ENCODE measurements around the gene HOXC10.

Gene HOXC10

DNA sequence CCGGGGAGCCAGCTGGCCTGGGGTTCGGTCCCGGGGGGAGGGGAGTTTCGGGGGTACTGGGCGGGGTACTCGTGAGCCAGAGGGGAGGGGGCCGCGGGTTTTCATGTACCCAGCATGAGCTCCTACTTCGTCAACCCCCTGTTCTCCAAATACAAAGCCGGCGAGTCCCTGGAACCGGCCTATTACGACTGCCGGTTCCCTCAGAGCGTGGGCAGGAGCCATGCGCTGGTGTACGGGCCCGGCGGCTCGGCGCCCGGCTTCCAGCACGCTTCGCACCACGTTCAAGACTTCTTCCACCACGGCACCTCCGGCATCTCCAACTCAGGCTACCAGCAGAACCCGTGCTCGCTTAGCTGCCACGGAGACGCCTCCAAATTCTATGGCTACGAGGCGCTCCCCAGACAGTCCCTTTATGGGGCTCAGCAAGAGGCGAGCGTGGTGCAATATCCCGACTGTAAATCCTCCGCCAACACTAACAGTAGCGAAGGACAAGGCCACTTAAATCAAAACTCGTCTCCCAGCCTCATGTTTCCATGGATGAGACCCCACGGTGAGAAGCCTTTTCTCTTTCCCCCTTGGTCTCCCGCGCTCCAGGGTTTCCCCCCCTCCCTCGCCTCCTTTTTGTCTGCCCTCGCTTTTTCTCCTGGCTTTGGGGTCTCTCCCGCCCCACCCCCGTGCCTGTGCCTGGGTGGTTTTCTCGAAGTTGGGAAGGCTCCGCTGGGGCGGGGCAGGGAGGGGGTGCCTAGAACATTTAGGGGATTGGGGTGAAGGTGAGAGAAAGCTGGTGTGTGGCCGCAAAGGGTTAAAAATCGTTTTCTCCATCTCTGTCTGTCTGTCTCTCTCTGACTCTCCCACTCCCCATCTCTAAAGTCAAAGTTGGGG is 24.5 kb downstream of the HOXC10 start:
- no peak overlapping the region for H3K27ac ChIP-seq
- in situ Hi-C loops (cut with HindIII; ENCODE audit: low pct_ligation_motif_present, low sequenced_read_pairs): loop anchor here (25.0 kb wide), 1 partner anchor 203 kb away; no protein-coding TSS in a partner anchor
- DNase-seq: no peak
- no peak overlapping the region for H3K4me3 ChIP-seq (ENCODE audit: low read depth, low read length)
- H3K27me3 ChIP-seq (replicated peaks): peaks cover 87% of the 10 kb centered on the region
- no peaks in the 10 kb centered on the region for H3K36me3 ChIP-seq (replicated peaks)
- TF ChIP-seq, protein P1, sequence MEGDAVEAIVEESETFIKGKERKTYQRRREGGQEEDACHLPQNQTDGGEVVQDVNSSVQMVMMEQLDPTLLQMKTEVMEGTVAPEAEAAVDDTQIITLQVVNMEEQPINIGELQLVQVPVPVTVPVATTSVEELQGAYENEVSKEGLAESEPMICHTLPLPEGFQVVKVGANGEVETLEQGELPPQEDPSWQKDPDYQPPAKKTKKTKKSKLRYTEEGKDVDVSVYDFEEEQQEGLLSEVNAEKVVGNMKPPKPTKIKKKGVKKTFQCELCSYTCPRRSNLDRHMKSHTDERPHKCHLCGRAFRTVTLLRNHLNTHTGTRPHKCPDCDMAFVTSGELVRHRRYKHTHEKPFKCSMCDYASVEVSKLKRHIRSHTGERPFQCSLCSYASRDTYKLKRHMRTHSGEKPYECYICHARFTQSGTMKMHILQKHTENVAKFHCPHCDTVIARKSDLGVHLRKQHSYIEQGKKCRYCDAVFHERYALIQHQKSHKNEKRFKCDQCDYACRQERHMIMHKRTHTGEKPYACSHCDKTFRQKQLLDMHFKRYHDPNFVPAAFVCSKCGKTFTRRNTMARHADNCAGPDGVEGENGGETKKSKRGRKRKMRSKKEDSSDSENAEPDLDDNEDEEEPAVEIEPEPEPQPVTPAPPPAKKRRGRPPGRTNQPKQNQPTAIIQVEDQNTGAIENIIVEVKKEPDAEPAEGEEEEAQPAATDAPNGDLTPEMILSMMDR (IDR thresholded peaks at IDR 0.05; ENCODE audit: low read depth, low read length, missing control alignments): no peak

- in situ Hi-C loops (cut with HindIII; ENCODE audit: low pct_ligation_motif_present, low sequenced_read_pairs): loop anchor here (25.0 kb wide), 1 partner anchor 202 kb away; no protein-coding TSS in a partner anchor
- H3K27ac ChIP-seq: no peak overlapping the region
- no peak for DNase-seq
- no peak overlapping the region for H3K4me3 ChIP-seq (ENCODE audit: low read depth, low read length)
- TF ChIP-seq, protein P1 (IDR thresholded peaks at IDR 0.05; ENCODE audit: low read depth, low read length, missing control alignments): no peak
- no peaks in the 10 kb centered on the region for H3K36me3 ChIP-seq (replicated peaks)
- peaks cover 87% of the 10 kb centered on the region for H3K27me3 ChIP-seq (replicated peaks)
Observed at GRCh38 chr12:54010053-54010971, 25.4 kb downstream of the HOXC10 start.

DNA sequence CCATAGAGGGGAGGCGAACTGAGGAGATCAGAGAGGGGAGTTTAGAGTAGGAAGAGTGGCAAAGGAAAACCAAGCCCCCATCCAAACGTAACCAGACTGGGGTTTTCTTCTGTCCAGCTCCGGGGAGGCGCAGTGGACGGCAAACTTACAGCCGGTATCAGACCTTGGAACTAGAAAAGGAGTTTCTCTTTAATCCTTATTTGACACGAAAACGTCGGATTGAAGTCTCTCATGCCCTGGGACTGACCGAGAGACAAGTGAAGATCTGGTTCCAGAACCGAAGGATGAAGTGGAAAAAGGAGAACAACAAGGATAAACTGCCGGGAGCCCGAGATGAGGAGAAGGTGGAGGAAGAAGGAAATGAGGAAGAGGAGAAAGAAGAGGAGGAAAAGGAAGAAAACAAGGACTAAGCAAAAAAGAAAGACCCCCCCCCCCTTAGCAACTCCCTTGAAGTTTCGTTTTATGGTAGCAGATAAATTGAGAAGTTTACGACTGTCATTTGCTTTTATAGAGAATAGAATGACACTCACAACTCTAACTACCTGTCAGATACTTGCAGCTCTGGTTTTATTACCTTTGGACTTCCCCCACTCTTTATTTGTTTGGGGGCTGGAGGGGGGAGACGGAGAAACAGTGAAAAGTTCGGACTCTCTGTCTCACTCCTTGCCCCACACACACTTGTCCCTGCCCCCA is 26.2 kb downstream of the HOXC10 start:
- Histone ChIP-seq H3K27ac (no peak overlapping the region), H3K27me3 (replicated peaks) (peaks cover 89% of the 10 kb centered on the region), H3K4me3 (ENCODE audit: low read depth, low read length) (no peak overlapping the region), H3K36me3 (replicated peaks) (no peaks in the 10 kb centered on the region)
- in situ Hi-C loops (cut with HindIII; ENCODE audit: low pct_ligation_motif_present, low sequenced_read_pairs): loop anchor here (25.0 kb wide), 1 partner anchor 201 kb away; no protein-coding TSS in a partner anchor
- TF ChIP-seq, protein P1 (IDR thresholded peaks at IDR 0.05; ENCODE audit: low read depth, low read length, missing control alignments): no peak
- DNase-seq: no peak

- Histone ChIP-seq H3K36me3 (replicated peaks) (no peaks in the 10 kb centered on the region), H3K4me3 (ENCODE audit: low read depth, low read length) (no peak overlapping the region), H3K27ac (no peak overlapping the region), H3K27me3 (replicated peaks) (peaks cover 87% of the 10 kb centered on the region)
- in situ Hi-C loops (cut with HindIII; ENCODE audit: low pct_ligation_motif_present, low sequenced_read_pairs): loop anchor here (25.0 kb wide), 1 partner anchor 200 kb away; no protein-coding TSS in a partner anchor
- TF ChIP-seq, protein P1 (IDR thresholded peaks at IDR 0.05; ENCODE audit: low read depth, low read length, missing control alignments): no peak
- no peak for DNase-seq
Observed at GRCh38 chr12:54011665-54012532, 27.0 kb downstream of the HOXC10 start.
